Measurements from ENCODE around the gene FLT1.

FLT1 gene, protein sequence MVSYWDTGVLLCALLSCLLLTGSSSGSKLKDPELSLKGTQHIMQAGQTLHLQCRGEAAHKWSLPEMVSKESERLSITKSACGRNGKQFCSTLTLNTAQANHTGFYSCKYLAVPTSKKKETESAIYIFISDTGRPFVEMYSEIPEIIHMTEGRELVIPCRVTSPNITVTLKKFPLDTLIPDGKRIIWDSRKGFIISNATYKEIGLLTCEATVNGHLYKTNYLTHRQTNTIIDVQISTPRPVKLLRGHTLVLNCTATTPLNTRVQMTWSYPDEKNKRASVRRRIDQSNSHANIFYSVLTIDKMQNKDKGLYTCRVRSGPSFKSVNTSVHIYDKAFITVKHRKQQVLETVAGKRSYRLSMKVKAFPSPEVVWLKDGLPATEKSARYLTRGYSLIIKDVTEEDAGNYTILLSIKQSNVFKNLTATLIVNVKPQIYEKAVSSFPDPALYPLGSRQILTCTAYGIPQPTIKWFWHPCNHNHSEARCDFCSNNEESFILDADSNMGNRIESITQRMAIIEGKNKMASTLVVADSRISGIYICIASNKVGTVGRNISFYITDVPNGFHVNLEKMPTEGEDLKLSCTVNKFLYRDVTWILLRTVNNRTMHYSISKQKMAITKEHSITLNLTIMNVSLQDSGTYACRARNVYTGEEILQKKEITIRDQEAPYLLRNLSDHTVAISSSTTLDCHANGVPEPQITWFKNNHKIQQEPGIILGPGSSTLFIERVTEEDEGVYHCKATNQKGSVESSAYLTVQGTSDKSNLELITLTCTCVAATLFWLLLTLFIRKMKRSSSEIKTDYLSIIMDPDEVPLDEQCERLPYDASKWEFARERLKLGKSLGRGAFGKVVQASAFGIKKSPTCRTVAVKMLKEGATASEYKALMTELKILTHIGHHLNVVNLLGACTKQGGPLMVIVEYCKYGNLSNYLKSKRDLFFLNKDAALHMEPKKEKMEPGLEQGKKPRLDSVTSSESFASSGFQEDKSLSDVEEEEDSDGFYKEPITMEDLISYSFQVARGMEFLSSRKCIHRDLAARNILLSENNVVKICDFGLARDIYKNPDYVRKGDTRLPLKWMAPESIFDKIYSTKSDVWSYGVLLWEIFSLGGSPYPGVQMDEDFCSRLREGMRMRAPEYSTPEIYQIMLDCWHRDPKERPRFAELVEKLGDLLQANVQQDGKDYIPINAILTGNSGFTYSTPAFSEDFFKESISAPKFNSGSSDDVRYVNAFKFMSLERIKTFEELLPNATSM (N-terminal part only)

GRCh38 chr13:28494778-28495537 lies at the start of gene FLT1:
TSS of gene FLT1 (minus strand) at chr13:28495128. CDS start at chr13:28494843, 285 bp downstream.
- DNase-seq (ENCODE audit: low spot score), result no peak

GRCh38 chr13:28544026-28544425 lies 49.1 kb upstream of the FLT1 start:
- no peak for DNase-seq (ENCODE audit: low spot score)

GRCh38 chr13:28542804-28543203 lies 47.9 kb upstream of the FLT1 start:
- no peak for DNase-seq (ENCODE audit: low spot score)

- DNase-seq (ENCODE audit: low spot score), result no peak
Observed at GRCh38 chr13:28541966-28542365, 47.0 kb upstream of the FLT1 start.

- DNase-seq (ENCODE audit: low spot score), result no peak
Observed at GRCh38 chr13:28540612-28541011, 45.7 kb upstream of the FLT1 start.

- DNase-seq (ENCODE audit: low spot score), result no peak
Observed at GRCh38 chr13:28539625-28540286, 44.8 kb upstream of the FLT1 start.

- DNase-seq (ENCODE audit: low spot score), result no peak
Observed at GRCh38 chr13:28538932-28539331, 44.0 kb upstream of the FLT1 start.

GRCh38 chr13:28537171-28537570 lies 42.2 kb upstream of the FLT1 start:
- no peak for DNase-seq (ENCODE audit: low spot score)

GRCh38 chr13:28536371-28536770 lies 41.4 kb upstream of the FLT1 start:
- no peak for DNase-seq (ENCODE audit: low spot score)

GRCh38 chr13:28535734-28536133 lies 40.8 kb upstream of the FLT1 start:
- DNase-seq (ENCODE audit: low spot score), result no peak

DNA sequence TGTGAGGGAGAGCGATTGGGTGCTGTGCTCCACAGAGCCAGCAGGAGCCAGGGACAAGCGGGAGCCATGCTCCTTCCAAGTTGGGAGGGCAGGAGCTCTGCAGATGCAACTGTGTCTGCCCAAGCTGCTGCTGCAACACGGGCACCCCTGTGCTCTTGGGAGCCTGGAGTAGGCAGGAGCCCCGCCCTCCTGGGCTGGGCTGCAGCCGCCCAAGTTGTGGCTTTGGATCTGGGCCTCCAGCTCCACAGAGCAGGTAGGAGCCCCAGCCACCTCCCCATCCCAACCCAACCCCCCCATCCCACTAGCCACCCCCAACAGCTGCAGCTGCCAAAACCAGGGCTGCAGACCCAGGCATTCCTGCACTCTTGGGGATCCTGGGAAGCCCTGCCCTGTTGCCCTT lies 39.9 kb upstream of the FLT1 start:
- DNase-seq (ENCODE audit: low spot score), result no peak

- no peak for DNase-seq (ENCODE audit: low spot score)
Observed at GRCh38 chr13:28534210-28534609, 39.3 kb upstream of the FLT1 start.

- no peak for DNase-seq (ENCODE audit: low spot score)
Observed at GRCh38 chr13:28533441-28534166, 38.7 kb upstream of the FLT1 start.

- no peak for DNase-seq (ENCODE audit: low spot score)
Observed at GRCh38 chr13:28533125-28533436, 38.2 kb upstream of the FLT1 start.

DNA sequence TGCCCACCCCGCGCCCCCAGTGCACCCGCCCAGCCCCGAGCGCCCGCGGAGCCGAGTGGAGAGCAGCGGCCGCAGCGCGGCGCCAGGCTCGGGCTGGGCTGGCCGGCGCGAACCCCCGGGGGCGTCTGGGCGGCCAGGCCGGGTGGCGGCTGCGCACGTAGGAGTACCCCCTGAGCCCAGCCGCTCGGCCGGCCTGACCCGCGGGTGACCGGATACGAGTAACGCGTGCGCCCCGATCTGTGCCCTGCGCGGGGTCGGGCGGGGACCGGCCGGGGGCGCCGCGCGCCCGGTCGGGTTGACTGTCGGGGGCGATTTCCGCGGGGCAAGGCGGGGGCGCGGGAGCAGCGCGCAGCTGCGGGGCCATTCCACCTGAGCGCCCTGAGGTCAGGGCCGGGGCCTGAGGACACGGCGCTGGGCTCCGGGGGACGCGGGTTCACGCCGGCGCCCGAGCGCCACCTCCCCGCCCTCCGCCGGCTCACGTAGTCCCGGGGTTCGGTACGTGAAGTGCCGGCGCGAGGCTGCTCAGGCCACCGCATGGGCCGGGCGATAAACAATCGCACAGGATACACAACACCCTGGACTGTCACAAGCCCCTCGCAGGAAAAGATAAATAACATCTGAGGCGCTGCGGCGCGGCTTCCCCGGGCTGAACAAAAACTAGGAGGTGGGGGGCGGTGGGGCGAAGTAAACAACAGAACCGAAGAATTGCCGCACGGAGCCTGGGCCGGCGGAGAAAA lies 37.6 kb upstream of the FLT1 start:
- DNase-seq (ENCODE audit: low spot score), result no peak

DNA sequence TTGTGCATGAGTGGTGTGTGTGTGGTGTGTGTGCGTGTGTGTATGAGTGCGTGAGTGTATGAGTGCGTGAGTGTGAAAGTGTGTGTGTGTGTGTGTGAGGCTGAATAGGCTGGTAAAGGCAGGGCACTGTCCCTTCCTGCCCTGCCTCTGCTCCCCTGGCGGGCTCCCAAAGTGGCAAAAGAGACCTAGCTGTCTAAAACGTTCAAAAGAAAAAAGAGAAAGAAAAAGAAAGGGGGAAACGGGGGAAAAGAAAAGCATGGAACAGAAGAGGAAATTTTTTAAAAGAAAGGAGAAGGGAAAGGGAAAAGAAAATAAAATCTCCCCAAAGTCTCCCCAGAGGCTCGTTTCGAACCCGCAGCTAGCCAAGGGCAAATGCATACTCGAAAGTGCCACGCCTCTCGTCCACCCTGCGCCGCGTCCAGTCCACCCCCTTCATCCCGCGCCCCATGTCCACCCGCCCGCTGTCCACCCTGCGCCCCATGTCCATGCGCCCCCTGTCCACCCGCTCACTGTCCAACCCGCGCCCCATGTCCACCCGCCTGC lies 37.0 kb upstream of the FLT1 start:
- no peak for DNase-seq (ENCODE audit: low spot score)

DNA sequence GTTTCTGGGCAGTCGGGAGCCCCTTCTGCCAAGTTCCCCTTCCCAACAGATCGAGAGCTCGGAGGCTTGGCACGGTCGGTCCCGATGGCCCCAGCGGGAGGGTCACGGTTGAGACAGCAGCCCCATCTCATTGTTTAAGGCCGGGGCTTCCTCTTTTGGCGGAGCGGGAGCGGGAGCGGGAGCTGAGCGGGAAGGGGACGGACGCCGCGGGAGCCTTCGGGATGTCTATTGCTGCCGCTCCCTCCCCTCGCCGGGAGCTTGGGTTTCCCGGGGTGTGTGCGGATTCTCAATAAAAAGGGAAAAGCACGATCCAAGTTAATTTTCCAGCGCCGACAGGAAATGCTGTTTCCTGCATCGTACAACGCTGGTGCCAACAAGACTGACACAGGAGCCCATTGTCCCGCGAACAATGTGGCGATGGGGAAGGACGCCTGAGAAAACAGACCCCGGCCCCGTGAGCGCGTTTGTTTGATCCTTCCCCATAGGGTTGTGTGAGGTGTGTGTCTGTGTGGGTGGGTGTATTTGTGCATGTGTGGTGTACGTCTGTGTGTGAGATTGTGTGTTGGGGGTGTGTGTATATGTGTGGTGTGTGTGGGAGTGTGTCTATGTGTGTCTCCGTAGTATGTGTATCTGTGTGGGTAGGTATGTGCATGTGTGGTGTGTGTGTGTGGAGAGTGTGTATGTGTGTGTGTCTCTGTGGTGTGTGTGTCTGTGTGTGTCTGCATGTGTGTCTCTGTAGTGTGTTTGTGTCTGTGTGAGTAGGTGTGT lies 36.3 kb upstream of the FLT1 start:
- DNase-seq (ENCODE audit: low spot score), result no peak

GRCh38 chr13:28530729-28531076 lies 35.8 kb upstream of the FLT1 start:
- no peak for DNase-seq (ENCODE audit: low spot score)

DNA sequence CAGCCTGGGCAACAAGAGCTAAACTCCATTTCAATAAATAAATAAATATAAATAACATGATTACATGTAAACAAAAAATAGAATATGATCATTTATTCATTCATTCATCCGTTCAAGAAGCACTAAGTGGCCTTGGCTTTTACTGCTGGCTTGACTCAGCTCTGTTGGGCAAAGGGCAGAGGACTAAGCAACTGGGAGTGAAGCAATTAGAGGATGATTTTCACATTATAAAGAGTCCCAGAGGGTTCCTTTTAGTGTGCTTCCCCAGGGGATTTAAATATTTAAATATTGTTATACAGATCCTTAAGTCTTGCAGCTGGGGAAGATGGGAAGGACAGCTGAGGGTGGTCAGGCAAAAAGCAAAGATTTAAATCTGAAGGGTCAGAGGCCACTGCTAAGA lies 34.9 kb upstream of the FLT1 start:
- no peak for DNase-seq (ENCODE audit: low spot score)
